ENCODE results near the gene CANT1. TPM values are rescaled to one million over a fixed set of nuclear protein-coding genes. Genes with fewer than 3 reads are reported as not detected.
A peak's percentile ranks its signal among the peaks of the same experiment; 100 is the strongest.

Gene CANT1
- total RNA-seq, 4 donors from 2014 or later, result 24.0 to 34.8 (median 30.3) TPM

DNA sequence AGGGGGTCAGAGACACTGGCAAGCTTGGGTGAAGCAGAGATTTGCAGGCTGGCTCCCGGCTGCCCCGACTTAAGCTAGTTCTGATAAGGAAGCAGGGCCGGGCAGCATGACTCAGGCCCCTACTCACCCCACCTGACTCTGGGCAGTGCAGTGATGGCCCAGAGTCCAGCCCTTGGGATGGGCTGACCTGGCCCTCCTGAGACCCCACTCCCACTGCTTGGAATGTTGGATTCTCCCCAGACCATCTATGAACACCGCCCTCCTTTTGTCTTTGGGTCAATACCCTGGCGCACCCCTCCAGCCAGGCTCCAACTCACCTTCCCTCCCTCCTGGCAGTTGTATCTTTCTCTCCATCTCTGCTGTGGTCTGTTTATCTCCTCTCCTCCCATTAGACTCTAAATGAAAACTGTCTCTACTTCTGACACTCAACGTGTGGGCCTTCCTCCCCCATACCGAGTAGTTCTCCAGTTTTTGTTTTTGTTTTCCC, 50.9 kb downstream of the CANT1 start:
- ATAC-seq (ENCODE audit: low FRiP score) (peak; percentile 78), DNase-seq (ENCODE audit: low spot score) (no peak)
- TF ChIP-seq, protein P1, sequence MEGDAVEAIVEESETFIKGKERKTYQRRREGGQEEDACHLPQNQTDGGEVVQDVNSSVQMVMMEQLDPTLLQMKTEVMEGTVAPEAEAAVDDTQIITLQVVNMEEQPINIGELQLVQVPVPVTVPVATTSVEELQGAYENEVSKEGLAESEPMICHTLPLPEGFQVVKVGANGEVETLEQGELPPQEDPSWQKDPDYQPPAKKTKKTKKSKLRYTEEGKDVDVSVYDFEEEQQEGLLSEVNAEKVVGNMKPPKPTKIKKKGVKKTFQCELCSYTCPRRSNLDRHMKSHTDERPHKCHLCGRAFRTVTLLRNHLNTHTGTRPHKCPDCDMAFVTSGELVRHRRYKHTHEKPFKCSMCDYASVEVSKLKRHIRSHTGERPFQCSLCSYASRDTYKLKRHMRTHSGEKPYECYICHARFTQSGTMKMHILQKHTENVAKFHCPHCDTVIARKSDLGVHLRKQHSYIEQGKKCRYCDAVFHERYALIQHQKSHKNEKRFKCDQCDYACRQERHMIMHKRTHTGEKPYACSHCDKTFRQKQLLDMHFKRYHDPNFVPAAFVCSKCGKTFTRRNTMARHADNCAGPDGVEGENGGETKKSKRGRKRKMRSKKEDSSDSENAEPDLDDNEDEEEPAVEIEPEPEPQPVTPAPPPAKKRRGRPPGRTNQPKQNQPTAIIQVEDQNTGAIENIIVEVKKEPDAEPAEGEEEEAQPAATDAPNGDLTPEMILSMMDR (IDR thresholded peaks at IDR 0.05), result no peak

- ATAC-seq (ENCODE audit: low FRiP score), result no peak
- DNase-seq (ENCODE audit: low spot score), result no peak
- TF ChIP-seq, protein P1 (IDR thresholded peaks at IDR 0.05), result no peak
These were observed 52.4 kb downstream of the CANT1 start for GRCh38 chr17:78957128-78957527.

- DNase-seq (ENCODE audit: low spot score), result no peak
- ATAC-seq (ENCODE audit: low FRiP score), result no peak
- TF ChIP-seq, protein P1 (IDR thresholded peaks at IDR 0.05), result no peak
These were observed 53.3 kb downstream of the CANT1 start for GRCh38 chr17:78956254-78956653.

DNA sequence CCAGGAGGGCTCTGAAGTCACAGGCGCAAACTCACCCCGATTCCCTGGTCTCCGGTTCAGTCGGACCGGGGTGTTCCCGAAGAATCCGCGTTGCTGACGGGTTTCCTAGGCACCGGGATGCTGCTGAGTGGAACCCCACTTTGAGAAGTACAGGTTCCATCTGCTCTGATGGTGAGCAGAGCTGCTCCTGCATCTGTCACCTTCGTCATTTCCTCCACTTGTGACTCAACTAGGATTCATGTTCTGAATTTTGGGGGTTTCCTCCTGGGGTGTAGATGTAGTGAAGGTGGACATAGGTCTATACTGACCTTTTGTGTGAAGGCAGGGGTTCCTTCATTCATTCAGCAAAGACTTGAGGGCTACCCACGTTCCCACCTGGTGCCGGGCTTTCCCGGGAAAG, 54.9 kb downstream of the CANT1 start:
- DNase-seq (ENCODE audit: low spot score), result no peak
- TF ChIP-seq, protein P1 (IDR thresholded peaks at IDR 0.05), result no peak
- no peak for ATAC-seq (ENCODE audit: low FRiP score)

DNA sequence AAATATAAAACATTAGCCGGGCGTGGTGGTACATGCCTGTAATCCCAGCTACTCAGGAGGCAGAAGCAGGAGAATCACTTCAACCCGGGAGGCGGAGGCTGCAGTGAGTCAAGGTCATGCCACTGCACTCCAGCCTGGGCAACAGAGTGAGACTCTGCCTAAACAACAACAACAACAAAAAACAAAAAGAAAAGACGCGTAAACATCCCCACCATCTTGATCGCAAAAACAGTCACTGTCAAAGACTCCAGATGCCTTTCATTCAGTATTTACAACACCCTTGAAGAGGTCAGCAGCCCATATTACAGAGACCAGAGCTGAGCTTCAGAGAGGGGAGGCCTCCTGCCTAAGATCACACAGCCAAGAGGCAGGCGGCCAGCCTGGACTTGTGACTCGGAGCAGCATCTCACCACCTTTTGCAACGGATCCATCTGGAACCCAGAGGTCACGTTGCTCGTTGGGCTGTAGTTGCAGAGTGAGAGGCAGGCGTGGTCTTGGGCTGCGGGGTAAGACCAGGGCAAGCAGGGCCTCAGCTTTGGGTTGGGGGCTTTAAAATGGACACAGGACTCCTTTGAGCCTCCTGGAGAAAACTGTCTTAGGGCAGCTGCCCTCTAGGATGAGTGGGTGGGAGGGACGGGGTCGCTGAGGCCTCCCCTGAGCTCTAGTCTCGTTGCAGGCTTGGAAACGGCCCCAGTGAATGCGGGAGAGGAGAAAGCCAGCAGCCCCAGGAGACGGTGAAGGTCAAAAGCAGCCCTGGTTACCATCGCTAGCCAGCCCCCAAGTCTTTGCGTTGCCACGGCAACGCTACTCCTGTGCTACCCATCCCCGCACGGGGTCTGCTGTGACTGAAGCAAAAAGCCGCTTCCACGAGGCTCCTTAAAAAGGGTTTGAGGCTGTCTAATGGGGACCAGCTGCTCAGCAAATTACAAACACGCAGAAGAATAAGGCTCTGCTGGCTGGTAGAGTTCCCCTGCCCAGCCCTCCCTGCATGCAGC, 55.9 kb downstream of the CANT1 start:
- no peak for DNase-seq (ENCODE audit: low spot score)
- ATAC-seq (ENCODE audit: low FRiP score), result no peak
- TF ChIP-seq, protein P1 (IDR thresholded peaks at IDR 0.05), result no peak

- TF ChIP-seq, protein P1 (IDR thresholded peaks at IDR 0.05), result no peak
- ATAC-seq (ENCODE audit: low FRiP score), result no peak
These were observed 56.9 kb downstream of the CANT1 start for GRCh38 chr17:78952706-78953105.

More at GRCh38 chr17:78952706-78953105, 56.9 kb downstream of the CANT1 start:
- DNase-seq (ENCODE audit: low spot score), result no peak

Data from omental fat pad (tissue), 4 donors.